SHP77 treated with DMSO at 0.1 percent for 48 hours (cell line): Measurements from ENCODE around the gene ADPRH.
"Not testable (repeated sequence)": the region's sequence is repeated elsewhere in the genome, so short reads cannot be mapped to it uniquely, and the experiment has no call there.

Experiments
- DNase-seq: peaks from one replicate; lab custom pipeline; 2025; lab: John Stamatoyannopoulos, UW

ADPRH gene

DNA sequence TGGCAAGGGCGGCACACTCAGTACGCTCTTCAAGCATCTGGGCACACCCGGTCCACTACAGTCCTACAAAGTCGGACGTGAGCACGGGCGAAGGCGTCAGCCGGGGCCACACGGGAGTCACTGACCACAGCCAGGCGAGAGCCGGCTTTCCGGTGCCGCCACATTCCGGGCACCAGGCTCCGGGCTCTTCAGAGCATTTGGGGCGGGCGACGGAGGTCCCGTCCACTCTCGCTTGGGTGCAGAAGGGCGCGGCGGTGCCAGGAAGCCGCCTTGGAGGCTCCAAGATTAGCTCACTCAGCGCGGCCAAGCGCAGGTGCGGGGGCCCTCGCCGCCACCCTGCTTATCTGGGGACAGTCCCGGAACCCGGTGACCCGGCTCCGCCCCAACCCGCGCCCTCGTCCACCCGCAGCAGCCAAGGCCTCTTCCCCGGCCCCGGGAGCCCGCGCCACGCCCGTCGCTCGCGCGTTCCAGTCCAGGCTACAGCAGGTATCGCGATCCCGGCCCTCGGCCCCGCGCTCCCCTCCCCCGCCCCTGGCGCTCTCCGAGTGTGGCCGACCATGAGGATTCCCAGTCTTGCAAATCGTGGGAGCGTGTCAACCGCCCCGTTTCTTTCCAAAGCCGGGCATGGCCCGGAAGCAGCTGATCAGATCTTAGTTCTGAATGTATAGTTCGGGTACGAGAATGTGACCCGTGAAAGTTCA, at the start of gene ADPRH:
Gene ADPRH, plus strand, starts transcription at position 127 of the 701 bp plus-strand sequence. CDS start 2,678 bp downstream, outside the sequence.
- no peak for DNase-seq

DNA sequence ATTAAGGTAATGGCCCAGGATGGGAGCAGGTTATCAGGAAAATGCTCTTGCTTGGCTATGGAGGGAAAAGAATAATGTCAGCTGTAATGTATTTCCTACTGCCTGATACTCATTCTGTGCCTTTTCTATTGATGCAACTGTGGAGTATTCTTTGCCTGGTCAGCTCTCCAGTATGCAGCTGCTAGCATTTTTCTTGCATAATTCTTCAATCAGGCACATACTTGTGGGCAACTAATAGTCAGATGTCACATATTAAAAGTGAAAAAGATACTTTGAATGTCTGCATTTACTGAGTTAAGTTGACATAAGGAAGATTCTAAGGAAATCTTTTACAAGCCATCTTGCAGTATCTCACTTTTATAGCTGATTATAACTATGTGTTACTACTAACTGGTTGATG, 49.4 kb upstream of the ADPRH start:
- DNase-seq: no peak

DNA sequence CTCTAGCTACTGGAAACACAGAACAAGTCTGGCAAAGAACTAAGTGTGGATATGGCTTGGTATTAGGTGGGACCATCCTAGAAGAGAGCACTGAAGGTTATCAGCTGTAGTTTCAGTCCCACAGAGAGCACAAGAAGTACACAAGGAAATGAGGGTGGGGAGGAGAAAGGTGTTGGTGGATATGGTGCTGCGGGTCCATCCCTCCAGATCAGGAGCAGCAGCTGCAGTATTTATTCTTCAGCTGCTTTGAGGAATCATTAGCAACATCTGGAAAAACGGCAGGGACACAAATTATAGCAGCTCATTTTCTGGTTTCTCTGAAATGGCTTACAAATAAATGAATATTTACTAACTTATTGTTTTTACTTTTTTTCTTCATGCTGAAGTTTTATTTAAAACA, 48.8 kb upstream of the ADPRH start:
- DNase-seq: no peak

DNA sequence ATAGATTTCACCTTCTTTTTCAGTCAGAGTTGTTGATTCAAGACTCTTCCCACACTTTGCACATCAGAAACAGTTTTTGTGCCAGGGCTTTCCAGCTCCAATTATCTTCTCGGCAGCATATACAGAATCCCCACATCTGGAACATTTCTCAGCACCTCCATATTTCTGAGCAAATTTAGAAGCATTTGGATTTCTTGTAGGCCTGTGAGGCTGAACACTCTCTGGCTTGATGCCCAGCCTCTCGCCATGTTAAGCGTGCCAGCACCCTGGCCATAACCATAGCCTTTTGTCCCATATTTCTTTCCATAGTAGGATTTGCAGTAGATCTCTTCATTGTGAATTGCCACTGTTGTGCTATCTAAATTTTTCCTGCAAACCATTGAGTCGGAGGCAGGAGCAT, 48.1 kb upstream of the ADPRH start:
- DNase-seq: no peak

DNA sequence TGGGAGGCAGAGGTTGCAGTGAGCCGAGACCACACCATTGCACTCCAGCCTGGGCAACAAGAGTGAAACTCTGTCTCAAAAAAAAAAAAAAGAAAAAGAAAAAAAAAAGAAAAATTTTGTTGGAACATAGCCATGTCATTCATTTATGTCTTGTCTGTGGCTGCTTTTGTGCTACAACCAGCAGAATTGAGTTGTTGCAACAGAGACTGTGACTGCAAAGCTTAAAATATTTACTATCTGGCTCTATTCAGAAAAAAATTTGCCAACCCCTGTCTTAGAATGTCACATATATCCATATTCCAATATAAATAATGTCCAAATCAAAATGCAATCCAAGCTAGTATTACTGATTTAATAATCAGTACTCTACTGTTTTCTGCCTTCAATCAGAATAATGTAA, 45.0 kb upstream of the ADPRH start:
- DNase-seq: no peak

DNA sequence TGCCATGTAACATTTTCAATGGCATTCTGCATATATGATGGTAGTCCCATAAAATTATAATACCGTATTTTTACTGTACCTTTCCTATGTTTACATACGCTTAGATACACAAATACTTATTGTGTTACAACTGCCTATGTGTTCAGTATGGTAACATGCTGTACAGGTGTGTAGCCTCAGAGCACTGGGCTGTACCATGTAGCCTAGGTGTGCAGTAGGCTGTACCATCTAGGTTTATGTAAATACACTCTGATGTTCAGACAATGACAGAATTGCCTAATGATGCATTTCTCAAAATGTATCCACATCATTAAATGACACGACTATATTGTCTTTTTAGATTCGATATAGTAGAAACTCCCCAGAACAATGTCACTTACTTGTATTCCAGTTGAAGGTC, 42.5 kb upstream of the ADPRH start:
- DNase-seq: no peak

DNA sequence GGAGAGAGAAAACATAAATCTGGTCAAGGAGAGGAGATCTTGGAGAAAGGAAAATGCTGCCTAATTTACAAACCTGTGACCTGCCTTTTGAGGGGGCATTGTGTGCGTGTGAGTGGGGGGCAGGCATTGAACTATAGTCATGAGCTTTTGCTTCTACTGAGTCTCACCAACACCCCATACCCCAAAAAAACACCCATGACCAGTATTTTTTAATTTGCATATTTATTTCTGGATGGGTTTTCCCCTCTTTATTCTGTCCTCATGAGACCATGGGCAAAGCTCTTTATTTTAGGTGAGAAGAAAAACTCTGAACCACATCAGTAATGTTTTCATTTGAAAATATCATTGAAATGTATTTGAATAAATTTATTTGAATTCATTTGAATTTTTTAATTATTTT, 40.5 kb upstream of the ADPRH start:
- no peak for DNase-seq

DNA sequence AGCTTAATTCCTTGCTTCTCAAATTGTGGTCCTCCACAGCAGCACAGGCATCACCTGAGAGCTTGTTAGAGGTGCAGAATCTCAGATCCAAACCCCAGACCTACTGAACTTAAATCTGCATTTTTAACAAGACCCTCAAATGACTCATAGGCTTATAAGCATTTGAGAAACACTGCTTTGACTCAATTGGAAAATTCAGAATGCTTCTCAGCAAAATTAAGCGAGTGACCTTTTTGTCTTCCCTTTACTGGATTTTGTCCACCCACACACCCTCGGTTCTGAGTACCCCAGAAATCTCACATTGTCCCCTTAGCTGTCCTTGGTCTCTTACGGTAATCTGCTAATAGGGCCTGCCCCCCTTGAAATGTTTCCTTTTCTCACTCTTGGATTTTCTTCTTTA, 37.7 kb upstream of the ADPRH start:
- no peak for DNase-seq

DNA sequence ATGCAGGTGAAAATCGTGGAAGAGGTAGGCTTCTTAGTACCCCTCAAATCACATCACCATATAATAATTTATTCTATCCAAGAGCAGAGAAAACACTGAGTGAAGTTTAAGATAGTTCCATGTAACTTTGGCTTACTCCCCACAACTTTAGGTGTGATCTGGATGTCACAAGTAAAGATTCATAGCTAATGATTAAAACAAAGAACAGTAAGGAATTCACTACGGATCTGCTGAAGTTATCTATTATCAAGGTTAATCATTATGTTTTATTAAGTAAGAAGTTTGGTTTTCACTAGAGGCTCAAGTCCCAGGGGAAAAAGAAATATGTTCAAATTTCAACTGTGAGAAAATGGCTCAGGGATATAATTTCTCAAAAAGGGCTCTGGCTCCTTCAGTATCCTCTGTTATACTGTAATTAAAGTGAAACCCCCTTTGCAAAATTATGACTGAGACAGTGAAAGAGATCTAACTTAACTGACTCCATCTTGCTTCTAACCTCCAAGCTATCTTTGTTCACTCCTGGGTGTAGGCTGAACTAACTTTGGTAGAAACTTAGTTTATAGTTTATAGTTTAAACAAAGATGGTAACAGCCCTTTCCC, 37.0 kb upstream of the ADPRH start:
- no peak for DNase-seq

DNA sequence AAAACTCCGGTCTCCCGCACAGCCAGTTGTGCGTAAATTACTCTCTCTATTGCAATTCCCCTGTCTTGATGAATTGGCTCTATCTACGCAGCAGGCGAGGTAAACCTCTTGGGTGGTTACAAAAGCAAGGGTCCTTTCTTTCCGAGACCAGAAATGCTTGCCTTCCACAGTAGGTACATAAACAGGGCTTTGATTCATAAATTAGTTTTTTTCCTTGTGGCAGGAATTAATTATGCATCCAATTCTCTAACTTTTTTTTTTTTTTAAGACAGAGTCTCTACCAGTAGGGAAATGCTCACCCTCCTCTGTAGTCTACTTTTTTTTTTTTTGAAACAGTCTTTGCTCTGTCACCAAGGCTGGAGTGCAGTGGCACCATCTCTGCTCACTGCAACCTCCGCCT, 36.1 kb upstream of the ADPRH start:
- no peak for DNase-seq

DNA sequence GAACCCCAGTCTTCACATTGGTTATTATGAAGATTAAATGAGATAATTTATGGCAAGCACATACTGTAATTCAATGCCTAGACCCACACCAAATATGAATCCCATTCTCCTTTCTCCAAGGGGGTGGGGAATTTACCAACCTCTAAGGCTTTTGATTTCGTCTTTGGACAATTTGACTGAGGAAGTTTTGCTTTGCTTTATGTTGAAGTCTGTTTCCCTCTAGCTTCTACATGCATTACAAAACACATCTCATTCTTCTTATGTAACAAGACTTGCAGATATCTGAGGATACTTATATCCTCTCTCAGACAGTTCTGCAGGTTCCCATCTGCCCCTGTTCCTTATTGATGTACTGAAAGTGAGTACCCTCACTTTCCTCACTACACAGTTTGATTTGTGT, 32.1 kb upstream of the ADPRH start:
- no peak for DNase-seq

DNA sequence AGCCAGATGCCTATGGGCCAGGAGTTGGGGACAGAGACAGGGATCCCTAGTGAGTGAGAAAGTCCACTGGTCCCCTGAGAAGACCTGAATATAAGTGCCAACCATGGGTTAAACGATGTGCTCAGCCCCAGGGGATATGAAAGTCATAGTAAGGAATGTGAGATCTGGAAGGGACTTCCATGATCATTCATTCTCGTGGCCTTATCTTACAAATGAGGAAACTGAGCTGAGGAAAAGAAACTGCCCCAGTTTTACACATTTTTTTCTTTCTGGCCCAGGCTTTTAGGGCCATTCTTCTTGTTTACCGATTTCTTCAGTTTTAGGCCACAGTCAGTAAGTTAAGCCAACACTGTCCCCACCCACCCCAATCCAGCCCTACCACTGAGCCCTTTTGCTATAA, 31.0 kb upstream of the ADPRH start:
- DNase-seq: no peak

DNA sequence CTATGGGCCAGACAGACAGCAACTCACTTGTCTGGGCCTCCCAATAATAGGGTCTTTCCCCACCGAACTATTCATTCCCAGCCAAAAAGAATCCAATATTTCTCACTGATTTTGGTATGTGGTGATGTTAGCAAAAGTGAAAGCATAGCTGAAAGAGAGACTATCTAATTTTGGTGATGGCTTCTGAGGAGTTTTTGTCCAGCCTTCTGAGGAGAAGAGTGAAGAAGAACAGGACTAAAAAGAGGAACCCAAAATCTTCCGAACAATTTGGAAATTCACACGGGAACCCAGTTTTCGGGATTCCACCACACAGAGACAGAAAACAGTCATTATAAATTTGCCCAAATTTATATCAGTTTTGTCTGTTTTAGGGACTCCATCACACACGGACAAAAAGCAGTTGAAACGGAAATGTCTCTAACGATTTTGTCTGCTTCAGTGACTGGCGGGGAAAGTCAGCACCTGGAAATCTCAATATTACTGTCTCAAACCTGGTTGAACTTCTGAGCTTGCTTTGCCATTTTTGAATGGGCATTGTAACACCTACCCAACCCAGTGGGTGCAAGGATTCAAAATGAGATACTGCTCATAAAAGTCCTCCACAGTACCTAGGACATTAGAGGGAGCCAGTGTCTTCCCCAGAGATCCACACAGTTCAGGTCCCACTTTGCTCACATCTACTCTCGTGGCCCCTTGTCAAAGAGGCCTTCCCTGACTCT, 28.9 kb upstream of the ADPRH start:
- no peak for DNase-seq

DNA sequence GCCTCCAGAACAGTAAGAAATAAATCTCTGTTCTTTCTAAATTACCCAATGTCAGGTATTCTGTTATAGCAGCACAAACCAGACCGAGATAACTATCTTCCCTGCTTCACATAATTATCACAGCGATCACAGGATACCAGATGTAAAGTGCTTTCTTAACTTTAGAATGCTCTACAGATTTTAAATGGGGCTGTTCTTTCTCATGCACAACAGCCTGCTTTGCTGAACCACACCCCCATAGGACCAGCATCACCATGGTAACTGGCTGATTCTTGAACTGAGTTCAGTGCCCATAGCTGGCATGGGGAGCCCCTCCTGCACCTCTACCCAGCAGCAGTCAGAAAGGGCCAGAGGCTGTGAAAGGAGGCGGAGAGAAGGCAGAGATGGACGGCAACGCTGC, 27.7 kb upstream of the ADPRH start:
- DNase-seq: no peak

DNA sequence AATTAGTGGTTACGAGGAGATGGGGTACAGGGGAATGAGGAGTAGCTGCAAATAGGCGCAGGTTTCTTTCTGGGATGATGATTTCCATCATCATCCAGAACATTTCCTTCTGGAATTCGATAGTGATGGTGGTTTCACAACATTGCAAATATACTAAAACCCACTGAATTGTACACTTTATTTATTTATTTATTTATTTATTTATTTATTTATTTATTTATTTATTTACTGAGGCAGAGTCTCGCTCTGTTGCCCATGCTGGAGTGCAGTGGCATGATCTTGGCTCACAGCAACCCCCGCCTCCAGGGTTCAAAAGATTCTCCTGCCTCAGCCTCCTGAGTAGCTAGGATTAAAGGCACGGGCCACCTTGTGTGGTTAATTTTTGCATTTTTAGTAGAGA, 26.4 kb upstream of the ADPRH start:
- DNase-seq: not testable (repeated sequence)

DNA sequence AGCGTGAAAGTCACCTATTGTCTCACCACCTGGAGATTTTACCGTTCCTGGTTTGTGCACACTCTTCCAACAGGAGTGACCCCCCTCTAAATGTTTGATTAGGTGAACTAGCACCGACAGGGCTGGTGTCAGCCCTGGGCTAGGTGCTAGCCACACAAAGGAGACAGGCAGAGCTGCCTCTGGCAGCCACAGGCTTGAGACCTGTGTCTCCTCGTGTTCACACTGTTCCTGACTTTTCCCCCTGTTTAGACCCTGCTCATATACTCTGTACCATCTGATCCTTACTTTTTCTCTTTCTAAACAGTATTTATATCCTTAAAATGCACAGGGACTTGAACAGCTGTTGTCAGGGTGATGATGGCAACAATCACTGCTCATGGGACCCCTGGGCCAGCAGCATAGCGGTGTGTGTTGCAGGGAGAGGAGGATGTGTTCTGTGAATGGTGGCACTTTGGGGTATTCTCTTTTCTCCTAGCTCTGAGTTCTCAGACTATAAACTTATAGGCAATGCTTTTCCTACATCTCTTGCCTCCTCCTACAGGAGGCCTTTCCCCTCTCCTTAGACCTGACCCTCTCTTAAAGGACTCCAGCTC, 25.4 kb upstream of the ADPRH start:
- DNase-seq: no peak

DNA sequence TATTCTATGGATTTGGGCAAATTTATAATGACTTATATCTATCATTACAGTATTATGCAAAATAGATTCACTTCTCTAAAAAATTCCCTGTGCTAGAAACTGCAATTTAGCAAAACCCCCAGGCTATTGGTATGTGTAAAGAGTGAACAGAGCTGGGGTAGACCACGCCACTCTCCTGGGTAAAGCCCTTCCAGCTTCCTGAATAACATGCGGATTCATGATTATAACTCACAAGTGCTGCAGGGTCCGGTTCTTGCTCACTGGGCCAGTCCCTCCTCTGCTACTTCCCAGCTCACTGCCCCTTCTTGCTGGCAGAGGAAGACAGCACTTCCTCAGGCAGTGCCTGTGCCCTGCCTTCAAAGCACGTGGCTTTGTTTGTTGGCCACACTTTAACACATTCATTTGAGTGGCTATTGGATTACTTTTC, 24.0 kb upstream of the ADPRH start:
- DNase-seq: no peak

DNA sequence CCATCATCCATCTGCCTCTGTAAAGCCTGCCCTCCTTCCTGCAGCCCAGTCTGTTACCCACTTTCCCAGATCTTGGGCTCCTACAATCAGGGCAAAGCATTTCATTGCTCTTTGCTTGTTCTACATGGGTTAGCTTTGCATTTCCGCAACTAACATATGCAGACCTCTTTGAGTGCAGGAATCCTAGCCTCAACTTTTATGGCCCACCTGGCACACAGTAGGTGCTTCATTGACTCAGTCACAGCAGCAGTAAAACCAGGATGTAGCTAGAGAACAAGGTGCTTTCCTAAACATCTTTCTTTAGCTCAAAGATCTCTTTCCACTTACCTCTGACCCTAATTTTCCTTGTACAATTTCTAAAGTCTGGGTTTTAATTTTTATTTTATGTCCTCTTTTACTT, 23.4 kb upstream of the ADPRH start:
- no peak for DNase-seq

DNA sequence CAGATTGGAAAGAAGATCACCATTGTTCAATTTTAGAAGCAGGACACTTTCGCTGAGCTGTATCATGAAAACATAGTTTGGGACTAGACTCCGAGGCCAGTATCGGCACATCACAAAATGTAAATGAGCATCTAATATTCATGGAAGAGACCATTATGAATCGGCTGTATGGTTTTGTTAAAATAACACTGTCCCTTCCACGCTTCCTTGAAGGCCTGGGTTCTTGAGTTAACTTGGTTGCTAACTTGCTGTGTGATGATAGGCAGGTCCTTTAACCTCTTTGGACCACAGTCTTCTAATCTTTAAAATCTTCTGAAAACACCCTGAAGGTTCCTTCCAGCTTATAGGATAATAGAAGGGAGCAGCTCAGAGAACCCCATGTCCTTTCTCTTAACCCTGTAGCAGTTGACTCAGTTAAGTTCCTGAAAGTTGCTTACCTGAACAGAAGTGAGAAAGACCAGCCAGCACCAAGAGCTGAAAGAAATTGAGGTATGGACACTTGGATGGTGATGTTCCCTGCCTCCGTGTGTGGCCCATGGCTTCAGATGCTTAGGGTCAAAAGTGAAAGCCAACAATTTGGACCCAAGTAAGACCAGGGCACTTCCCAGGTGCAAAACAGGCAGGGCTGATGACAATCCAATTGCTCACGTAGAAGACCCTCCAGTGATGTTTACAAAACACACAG, 22.0 kb upstream of the ADPRH start:
- DNase-seq: no peak

DNA sequence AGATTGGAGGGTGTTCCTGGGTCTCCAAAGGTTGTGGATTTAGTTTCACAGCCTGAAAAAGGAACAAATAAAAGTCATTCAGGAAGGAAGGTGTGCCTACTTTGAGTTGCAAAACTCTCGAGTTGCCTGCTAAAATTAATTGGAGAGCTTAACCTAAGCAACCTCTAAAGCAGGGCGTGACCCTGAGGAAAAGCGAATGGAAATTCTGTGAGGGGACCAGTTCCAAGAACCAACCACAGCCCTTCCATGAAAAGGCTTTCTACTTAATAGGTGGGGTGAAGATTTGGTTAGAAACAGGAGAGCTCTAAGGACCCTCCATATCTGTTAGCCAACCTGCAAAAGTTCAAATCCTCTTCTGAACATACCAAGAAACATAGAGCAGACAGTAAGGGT, 21.4 kb upstream of the ADPRH start:
- no peak for DNase-seq

DNA sequence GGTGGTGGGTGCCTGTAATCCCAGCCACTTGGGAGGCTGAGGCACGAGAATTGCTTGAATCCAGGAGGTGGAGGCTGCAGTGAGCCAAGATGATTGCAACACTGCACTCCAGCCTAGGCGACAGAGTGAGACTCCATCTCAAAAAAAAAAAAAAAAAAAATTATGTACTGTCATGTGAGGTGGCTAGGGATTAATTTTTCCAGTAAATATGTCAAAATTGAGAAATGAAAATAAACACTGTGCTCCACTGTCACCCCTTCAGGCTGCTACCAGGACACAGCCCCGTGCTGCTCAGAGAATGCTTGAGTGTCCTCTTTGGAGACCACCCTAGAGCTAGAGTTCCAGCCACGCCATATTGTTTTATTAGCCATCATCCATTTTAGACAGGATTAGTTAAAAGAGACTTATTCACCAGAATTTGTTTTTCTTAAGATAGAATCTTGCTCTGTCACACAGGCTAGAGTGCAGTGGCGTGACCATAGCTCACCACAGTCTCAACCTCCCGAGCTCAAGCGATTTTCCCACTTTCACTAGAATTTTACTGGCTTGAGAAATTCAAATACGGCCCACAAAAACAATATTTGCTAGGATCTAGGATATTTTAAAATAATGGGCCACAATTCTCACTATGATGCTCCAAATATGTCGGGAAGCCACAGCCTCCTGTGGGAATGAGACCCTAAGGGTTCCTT, 20.5 kb upstream of the ADPRH start:
- DNase-seq: no peak

DNA sequence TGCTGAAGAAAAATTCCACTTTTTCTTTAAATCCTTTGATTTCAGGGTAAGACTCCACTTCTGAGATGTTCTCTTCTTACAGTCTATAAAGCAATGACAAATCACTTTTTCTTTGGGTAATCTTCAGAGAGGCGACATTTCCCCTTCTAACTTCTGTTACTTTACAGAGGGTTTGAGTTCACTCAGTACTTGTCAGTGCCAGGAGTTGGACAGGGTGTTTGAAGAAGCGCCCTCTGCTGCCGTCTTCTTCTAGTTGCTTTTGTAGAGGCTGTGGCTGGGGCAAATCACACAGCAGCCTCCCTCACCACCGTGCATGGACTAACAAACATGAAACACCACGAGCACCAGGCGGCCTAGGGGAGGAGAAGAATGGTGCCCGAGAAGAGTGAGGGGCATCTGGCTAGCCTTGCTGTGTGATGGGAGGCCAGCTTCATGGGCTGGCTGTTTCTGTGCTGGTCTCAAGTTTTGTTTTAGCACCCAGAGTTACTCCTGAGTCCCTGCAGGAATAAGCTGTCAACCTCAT, 19.8 kb upstream of the ADPRH start, which contains the start of gene CD80:
Gene CD80, minus strand, starts transcription at position 174 of the 523 bp plus-strand sequence. CDS start 1,886 bp downstream, outside the sequence.
- no peak for DNase-seq
